Right cardiac atrium (tissue), 5 donors: ENCODE data around the gene UST. TPM values are rescaled to one million over a fixed set of nuclear protein-coding genes. Genes with fewer than 3 reads are reported as not detected.
A peak's percentile ranks its signal among the peaks of the same experiment; 100 is the strongest.

Experiments used
- ATAC-seq, 2 donors: fragments of 200-7000 bp; cut with Tn5 transposase; one replicate each; pipeline versions ENCODE4 v1.8.0 to v1.9.1; 2020; ENCODE audit warnings: moderate library complexity in 2 of 2, mild to moderate bottlenecking in 1 of 2
- DNase-seq, 3 donors: peaks; one replicate each; pipeline ENCODE4 v3.0.0-alpha.2; 2020
- H3K27ac ChIP-seq: one replicate; pipeline ENCODE4 v1.5.1; 2013; ENCODE audit warnings: mild to moderate bottlenecking, low read length, control low read depth, moderate library complexity
- H3K27me3 ChIP-seq: one replicate; pipeline ENCODE4 v1.6.1; 2013; ENCODE audit not compliant: control insufficient read depth, insufficient read depth
- H3K4me1 ChIP-seq: one replicate; pipeline ENCODE4 v1.6.1; 2013; ENCODE audit warnings: low read length; ENCODE audit not compliant: control insufficient read depth, insufficient read depth
- H3K4me3 ChIP-seq: one replicate; pipeline ENCODE4 v1.5.1; 2013; ENCODE audit warnings: low read length, control low read depth
- H3K9me3 ChIP-seq: one replicate; pipeline ENCODE4 v1.6.1; 2013; ENCODE audit warnings: low read length; ENCODE audit not compliant: control insufficient read depth
- WGBS: extraction: QIAGEN DNeasy Blood & Tissue Kit; methylation state at CpG from one replicate; pipeline ENCODE4 v1.1.7; 2013; 5-methylcytosine and 5-hydroxymethylcytosine counted together
- intact Hi-C, 4 donors: fragments of 100-400 bp; cut with DNase I; formaldehyde crosslinking; loops; one replicate each; pipeline versions ENCODE4 v1.11.0 to v1.14.0; 2022 to 2023
- polyA plus RNA-seq: library from polyadenylated mRNA; stranded (reverse); fragments of 200-250 nt; gene quantifications from one replicate; pipeline ENCODE4 v1.2.3, GENCODE V29; 2013
- total RNA-seq, 4 donors: library from RNA; stranded (reverse); fragmentation: NEBNext Ultra II Directional; extraction: Animal tissue kit (Norgen Biotek cat#: 25700); gene quantifications; one replicate each; pipeline ENCODE4 v1.2.1, GENCODE V29; 2021
- donor health status: healthy with polysubstance abuse.
- donor health status: DM: no; HTN: yes; CAD: no.
- donor health status: DM: no; HTN: no; CAD: no.
- donor health status: DM: no; HTN: yes; CAD: no; lungs with severe emphysema.
- donor health status: DM: yes; HTN: yes; CAD: no.

The UST gene
- total and polyA plus RNA-seq, 5 donors: 4.4 to 5.9 (median 5.1) TPM

- Histone ChIP-seq H3K27me3 (no peaks in the 10 kb centered on the region), H3K4me1 (peaks cover 4% of the 10 kb centered on the region), H3K27ac (no peak overlapping the region), H3K9me3 (no peaks in the 10 kb centered on the region), H3K4me3 (no peak overlapping the region)
- DNase-seq: no peak
- ATAC-seq: peak; percentile 21 to 24
- 41% methylated on average over 3 of the region's 3 CpGs for WGBS
- intact Hi-C loops: no loop called here
Measured at GRCh38 chr6:148934961-148935360, 188.1 kb downstream of the UST start.

- WGBS: 71% methylated on average over 7 of the region's 7 CpGs
- ATAC-seq: peak in 1 of 2 donors; percentile 35
- intact Hi-C loops: no loop called here
Measured at GRCh38 chr6:148935705-148936435, 189.0 kb downstream of the UST start.

GRCh38 chr6:148943451-148943850 lies 196.6 kb downstream of the UST start:
- no peak for ATAC-seq
- no peaks in the 10 kb centered on the region for H3K9me3 ChIP-seq
- no peak for DNase-seq
- 52% methylated on average over 1 of the region's 1 CpG for WGBS
- no peak overlapping the region for H3K27ac ChIP-seq
- intact Hi-C loops: loop anchor here in 1 of 4 donors (10.0 kb wide), 1 partner anchor 199 kb away; the partner anchor contains the start of gene UST
- no peaks in the 10 kb centered on the region for H3K4me1 ChIP-seq
- no peaks in the 10 kb centered on the region for H3K27me3 ChIP-seq
- H3K4me3 ChIP-seq: no peak overlapping the region

More at GRCh38 chr6:148935705-148936435, 189.0 kb downstream of the UST start:
- Histone ChIP-seq H3K4me3 (no peak overlapping the region), H3K4me1 (peaks cover 4% of the 10 kb centered on the region), H3K9me3 (no peaks in the 10 kb centered on the region), H3K27me3 (no peaks in the 10 kb centered on the region), H3K27ac (no peak overlapping the region)
- no peak for DNase-seq

DNA sequence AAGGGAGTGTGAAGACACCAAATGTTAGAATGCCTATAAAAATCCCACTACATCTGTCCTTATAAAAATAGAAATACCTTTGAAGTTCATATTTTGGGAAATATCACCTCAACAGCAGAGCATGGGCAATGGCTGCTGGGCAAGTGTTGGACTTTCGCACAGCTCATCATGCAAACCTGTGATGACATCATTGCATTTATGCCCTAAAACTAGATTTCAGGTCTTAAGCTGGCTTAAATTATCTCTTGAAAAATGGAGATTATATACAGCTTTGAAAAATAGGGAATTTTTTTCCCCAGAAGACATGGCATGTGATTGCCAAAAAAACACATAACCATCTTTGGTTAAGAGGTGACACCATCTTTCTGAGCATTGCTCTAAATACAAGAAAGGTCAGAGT lies 197.8 kb downstream of the UST start:
- H3K27me3 ChIP-seq: no peaks in the 10 kb centered on the region
- no peaks in the 10 kb centered on the region for H3K9me3 ChIP-seq
- no peak overlapping the region for H3K27ac ChIP-seq
- WGBS: 95% methylated on average over 1 of the region's 1 CpG
- ATAC-seq (no peak), DNase-seq (no peak)
- H3K4me1 ChIP-seq: no peaks in the 10 kb centered on the region
- intact Hi-C loops: loop anchor here (5.0 to 10.0 kb wide), 3 partner anchors 197 to 367 kb away; partner anchors contain the start of gene UST (in 2 of the 4)
- no peak overlapping the region for H3K4me3 ChIP-seq

- WGBS: 66% methylated on average over 8 of the region's 8 CpGs
- H3K27ac ChIP-seq: no peak overlapping the region
- DNase-seq (no peak), ATAC-seq (no peak)
- H3K4me3 ChIP-seq: no peak overlapping the region
- intact Hi-C loops: loop anchor here (5.0 to 10.0 kb wide), 3 partner anchors 198 to 368 kb away; partner anchors contain the start of gene UST (in 2 of the 4)
- no peaks in the 10 kb centered on the region for H3K27me3 ChIP-seq
- H3K4me1 ChIP-seq: peaks cover 2% of the 10 kb centered on the region
- no peaks in the 10 kb centered on the region for H3K9me3 ChIP-seq
Measured at GRCh38 chr6:148945301-148946021, 198.6 kb downstream of the UST start.

DNA sequence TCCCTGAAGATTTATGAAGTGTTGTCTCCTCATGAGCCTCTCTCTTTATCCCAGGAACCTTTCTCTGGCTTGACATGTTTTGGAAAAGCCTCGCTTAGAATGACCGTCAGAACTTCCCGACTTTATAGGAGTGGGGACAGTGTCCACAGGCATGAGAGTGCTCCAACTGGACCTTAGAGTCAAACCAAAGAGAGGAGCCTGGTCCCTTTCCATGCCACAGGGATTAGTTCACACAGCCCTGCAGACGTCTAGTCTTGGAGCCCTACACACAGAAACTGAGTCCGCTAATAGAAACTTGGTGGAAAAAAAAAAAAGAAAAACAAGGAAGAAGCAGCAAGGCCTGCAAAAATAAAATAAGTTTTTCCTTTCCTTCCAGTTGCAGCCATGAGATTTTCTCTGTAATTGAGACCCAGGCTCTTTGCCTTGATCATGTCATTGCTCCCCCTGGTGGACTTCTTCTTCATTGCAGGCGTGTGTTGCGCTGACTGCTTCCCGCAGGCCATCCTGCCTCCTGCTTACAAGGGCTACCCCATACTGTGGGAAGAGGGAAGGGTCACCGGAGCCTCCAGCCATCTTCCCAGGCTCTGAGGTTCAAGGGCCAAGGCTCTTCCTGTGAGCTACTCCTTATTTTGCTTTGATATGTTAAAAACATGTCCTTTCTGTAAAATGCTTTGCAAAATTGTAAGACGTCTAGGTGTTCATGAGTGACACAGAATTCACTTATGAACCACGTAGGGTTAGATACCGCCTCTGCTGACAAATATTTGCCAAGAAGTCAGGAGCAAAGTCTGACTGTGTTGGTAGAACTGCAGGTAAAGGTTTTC lies 201.0 kb downstream of the UST start:
- no peak overlapping the region for H3K27ac ChIP-seq
- 35% methylated on average over 12 of the region's 12 CpGs for WGBS
- ATAC-seq: peak; percentile 86 to 88
- no peaks in the 10 kb centered on the region for H3K27me3 ChIP-seq
- peak; percentile 78 to 93 (median 86) for DNase-seq
- intact Hi-C loops: loop anchor here (5.0 to 10.0 kb wide), 3 partner anchors 201 to 371 kb away; partner anchors contain the start of gene UST (in 2 of the 4)
- no peaks in the 10 kb centered on the region for H3K9me3 ChIP-seq
- H3K4me1 ChIP-seq: peaks cover 2% of the 10 kb centered on the region
- H3K4me3 ChIP-seq: no peak overlapping the region

GRCh38 chr6:148951662-148952061 lies 204.8 kb downstream of the UST start:
- Histone ChIP-seq H3K27ac (no peak overlapping the region), H3K4me3 (no peak overlapping the region), H3K4me1 (peaks cover 2% of the 10 kb centered on the region), H3K27me3 (no peaks in the 10 kb centered on the region), H3K9me3 (no peaks in the 10 kb centered on the region)
- WGBS: 86% methylated on average over 6 of the region's 6 CpGs
- ATAC-seq (no peak), DNase-seq (no peak)
- intact Hi-C loops: loop anchor here in 2 of 4 donors (5.0 to 10.0 kb wide), 3 partner anchors 197 to 389 kb away; partner anchors contain the start of gene UST (in 1 of the 2)

DNA sequence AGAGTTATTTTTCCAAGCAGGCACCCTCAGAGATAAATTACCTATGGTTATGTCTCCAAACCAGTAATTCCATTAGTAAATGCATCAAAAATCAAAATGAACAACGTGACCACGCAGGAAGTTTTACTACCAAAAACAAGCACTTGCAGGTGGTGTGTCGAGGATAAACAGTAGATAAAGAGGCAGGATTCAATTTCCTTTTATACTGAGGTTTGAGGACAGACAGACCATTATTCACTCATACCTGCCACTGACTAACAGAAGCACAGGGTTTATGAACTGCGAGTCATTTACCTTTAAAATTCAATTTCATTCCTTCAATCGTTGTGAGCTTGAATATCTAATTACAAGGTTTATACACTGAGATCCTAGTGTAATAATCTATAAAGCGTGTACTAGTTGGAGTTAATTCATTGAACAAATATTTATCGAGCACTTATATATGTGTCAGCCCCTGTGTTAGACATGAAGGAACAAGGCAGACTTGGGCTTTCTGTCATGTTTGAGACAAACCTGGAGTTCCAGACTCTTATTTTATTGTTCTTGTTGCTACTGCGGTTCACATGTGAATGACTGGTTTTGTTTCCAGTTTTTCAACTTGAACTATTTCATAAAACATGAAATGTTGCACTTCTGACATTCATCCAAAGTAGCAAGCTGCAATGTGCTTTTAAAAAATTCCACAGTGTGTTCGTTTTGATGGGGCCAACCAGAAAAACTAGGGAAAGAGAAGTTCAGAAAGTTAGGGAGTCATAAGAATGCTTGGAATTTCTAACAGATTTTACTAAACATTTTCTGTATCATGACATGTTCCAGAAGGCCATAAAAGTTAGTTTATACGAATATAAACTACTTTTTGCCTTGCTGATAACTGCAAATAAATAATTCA lies 205.6 kb downstream of the UST start:
- no peaks in the 10 kb centered on the region for H3K9me3 ChIP-seq
- peaks cover 2% of the 10 kb centered on the region for H3K4me1 ChIP-seq
- 58% methylated on average over 10 of the region's 10 CpGs for WGBS
- ATAC-seq (no peak), DNase-seq (no peak)
- no peak overlapping the region for H3K27ac ChIP-seq
- H3K27me3 ChIP-seq: no peaks in the 10 kb centered on the region
- H3K4me3 ChIP-seq: no peak overlapping the region
- intact Hi-C loops: loop anchor here in 2 of 4 donors (5.0 to 10.0 kb wide), 3 partner anchors 198 to 390 kb away; partner anchors contain the start of gene UST (in 1 of the 2)

DNA sequence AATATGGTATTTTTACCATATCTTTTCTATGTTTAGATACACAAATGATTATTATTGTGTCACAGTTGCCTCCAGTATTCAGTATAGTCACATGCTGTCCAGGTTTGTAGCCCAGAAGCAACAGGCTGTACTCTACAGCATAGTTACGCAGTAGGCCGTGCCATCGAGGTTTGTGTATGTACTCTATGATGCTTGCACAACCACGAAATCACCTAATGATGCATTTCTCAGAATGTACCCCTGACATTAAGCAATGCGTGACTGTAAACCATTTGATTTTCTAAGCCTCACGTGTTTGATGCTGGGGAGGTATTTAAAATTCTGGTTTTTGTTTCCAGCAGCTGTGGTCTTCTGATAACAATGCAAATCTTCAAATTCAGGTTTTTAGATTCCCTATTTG lies 207.6 kb downstream of the UST start:
- Histone ChIP-seq H3K4me1 (peaks cover 2% of the 10 kb centered on the region), H3K27me3 (no peaks in the 10 kb centered on the region), H3K27ac (no peak overlapping the region), H3K4me3 (no peak overlapping the region), H3K9me3 (no peaks in the 10 kb centered on the region)
- intact Hi-C loops: loop anchor here in 2 of 4 donors (5.0 to 10.0 kb wide), 3 partner anchors 200 to 392 kb away; partner anchors contain the start of gene UST (in 1 of the 2)
- WGBS: 93% methylated on average over 6 of the region's 6 CpGs
- no peak for ATAC-seq
- no peak for DNase-seq
